ENCODE results near the gene APOL1.

DNA sequence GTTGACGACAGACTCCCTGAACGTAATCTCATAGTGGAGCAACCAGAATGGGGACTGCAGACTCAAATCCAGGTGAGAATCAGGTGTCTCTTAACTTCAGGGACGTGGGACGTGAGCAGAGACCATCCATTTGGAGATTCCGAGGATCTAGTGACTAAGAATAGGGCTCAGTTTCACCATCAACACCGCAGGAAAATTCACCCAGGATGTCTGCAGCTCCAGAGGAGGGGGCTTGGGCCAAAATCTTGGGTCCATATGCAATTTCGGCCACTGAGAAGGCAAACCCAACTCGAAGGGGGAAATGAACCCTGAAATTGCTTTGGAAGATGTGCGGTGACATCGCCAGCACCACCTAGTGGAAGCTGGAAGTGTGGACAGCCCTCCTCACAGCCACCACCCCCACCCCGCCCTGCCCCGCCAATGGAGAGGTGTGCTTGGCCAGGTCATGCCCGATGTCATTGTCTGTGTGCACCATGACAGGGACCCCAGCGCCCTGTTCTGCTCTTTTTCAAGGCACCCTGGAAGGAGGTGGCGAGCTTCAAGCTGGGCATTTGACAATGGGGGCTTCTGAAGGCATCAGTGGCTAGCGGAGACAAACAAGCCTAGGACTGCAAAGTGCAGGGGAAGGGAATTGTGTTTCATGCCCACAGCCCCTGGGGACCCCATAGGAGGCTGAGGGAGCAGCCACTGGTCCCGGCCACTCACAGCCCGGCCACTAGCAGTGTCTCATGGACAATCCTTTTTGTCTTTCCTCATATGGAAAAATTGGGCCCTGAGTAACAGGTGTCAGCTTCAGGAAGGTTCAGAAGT is 24.8 kb downstream of the APOL1 start:
- TF ChIP-seq SMC3 (IDR thresholded peaks at IDR 0.05; ENCODE audit: low read depth, low read length): peak; percentile 31; the same call in 1 of the 2 replicates
- TF ChIP-seq, protein P1, sequence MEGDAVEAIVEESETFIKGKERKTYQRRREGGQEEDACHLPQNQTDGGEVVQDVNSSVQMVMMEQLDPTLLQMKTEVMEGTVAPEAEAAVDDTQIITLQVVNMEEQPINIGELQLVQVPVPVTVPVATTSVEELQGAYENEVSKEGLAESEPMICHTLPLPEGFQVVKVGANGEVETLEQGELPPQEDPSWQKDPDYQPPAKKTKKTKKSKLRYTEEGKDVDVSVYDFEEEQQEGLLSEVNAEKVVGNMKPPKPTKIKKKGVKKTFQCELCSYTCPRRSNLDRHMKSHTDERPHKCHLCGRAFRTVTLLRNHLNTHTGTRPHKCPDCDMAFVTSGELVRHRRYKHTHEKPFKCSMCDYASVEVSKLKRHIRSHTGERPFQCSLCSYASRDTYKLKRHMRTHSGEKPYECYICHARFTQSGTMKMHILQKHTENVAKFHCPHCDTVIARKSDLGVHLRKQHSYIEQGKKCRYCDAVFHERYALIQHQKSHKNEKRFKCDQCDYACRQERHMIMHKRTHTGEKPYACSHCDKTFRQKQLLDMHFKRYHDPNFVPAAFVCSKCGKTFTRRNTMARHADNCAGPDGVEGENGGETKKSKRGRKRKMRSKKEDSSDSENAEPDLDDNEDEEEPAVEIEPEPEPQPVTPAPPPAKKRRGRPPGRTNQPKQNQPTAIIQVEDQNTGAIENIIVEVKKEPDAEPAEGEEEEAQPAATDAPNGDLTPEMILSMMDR (conservative IDR thresholded peaks at IDR 0.05; ENCODE audit: low read depth, low read length): peak; percentile 63
- TF ChIP-seq, protein P2, sequence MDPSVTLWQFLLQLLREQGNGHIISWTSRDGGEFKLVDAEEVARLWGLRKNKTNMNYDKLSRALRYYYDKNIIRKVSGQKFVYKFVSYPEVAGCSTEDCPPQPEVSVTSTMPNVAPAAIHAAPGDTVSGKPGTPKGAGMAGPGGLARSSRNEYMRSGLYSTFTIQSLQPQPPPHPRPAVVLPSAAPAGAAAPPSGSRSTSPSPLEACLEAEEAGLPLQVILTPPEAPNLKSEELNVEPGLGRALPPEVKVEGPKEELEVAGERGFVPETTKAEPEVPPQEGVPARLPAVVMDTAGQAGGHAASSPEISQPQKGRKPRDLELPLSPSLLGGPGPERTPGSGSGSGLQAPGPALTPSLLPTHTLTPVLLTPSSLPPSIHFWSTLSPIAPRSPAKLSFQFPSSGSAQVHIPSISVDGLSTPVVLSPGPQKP (IDR thresholded peaks at IDR 0.05; ENCODE audit: borderline replicate concordance, low read depth, low read length): no peak
- peak; percentile 38; the same call in 1 of the 2 replicates for TF ChIP-seq POLR2A (IDR thresholded peaks at IDR 0.05; ENCODE audit: low read depth, low read length)
- TF ChIP-seq MXI1 (IDR thresholded peaks at IDR 0.05; ENCODE audit: borderline replicate concordance, low read depth, low read length): no peak
- TF ChIP-seq BHLHE40 (IDR thresholded peaks at IDR 0.05; ENCODE audit: low read depth, low read length): no peak
- TF ChIP-seq MAFK (IDR thresholded peaks at IDR 0.05; ENCODE audit: low read depth, low read length): no peak

All from IMR-90 (cell line).